ENCODE data around the gene C9orf85.

Gene C9orf85

DNA sequence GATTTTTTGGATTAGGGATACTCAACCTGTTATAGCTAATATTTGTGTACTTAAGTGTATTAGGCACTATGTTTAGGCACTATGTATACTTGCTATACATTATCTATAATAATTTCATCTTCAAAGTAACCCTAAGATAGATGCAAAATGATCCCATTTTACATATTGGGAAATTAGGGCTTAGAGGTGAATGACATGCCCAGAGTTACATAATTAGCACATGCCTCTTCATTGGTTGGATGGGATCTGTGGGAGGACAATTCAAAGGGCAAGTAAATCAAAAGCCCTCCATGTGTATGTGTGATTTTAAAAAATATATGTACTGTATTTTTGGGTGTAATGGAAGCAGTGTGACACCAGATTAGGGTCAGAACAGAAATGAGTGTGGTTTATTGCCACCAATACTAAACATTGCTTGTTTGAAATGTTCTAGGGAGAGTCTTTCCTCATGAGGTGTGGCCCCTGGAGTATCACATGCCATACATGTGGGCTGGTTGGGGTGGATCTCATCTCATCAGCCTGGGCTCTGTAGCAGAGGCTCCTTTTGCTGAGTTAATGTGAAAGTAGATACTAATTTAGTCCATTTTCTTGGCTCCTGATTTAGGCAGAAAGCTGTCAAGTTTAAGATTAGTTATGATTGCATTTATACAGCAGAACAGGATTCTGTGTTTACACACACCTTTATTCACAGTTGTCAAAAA, 5.5 kb downstream of the C9orf85 start:
- no peaks in the 10 kb centered on the region for H3K9me3 ChIP-seq
- TF ChIP-seq, protein P1, sequence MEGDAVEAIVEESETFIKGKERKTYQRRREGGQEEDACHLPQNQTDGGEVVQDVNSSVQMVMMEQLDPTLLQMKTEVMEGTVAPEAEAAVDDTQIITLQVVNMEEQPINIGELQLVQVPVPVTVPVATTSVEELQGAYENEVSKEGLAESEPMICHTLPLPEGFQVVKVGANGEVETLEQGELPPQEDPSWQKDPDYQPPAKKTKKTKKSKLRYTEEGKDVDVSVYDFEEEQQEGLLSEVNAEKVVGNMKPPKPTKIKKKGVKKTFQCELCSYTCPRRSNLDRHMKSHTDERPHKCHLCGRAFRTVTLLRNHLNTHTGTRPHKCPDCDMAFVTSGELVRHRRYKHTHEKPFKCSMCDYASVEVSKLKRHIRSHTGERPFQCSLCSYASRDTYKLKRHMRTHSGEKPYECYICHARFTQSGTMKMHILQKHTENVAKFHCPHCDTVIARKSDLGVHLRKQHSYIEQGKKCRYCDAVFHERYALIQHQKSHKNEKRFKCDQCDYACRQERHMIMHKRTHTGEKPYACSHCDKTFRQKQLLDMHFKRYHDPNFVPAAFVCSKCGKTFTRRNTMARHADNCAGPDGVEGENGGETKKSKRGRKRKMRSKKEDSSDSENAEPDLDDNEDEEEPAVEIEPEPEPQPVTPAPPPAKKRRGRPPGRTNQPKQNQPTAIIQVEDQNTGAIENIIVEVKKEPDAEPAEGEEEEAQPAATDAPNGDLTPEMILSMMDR (IDR thresholded peaks at IDR 0.05), result no peak

DNA sequence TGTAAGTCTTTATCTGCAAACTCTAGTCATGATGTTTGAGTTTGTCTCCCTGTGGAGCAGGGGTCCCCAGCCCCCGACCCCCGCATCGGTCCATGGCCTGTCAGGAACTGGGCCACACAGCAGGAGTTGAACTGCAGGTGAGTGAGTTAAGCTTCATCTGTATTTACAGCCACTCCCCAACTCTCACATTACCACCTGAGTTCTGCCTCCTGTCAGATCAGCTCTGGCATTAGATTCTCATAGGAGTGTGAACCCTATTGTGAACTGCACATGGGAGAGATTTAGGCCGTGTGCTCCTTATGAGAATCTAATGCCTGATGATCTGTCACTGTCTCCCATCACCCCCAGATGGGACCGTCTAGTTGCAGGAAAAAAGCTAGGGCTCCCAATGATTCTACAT, 7.0 kb downstream of the C9orf85 start:
- peaks cover 4% of the 10 kb centered on the region for H3K36me3 ChIP-seq
- H3K27me3 ChIP-seq, result no peaks in the 10 kb centered on the region
- H3K9me3 ChIP-seq, result no peaks in the 10 kb centered on the region
- H3K27ac ChIP-seq, result no peak overlapping the region
- TF ChIP-seq, protein P1 (IDR thresholded peaks at IDR 0.05), result no peak
- H3K4me1 ChIP-seq (ENCODE audit: control insufficient read depth in 1 of 2, insufficient read depth in 1 of 2, low read depth in 1 of 2, low read length in 1 of 2), result no peaks in the 10 kb centered on the region
- H3K4me3 ChIP-seq (ENCODE audit: low read depth in 1 of 2, low read length in 1 of 2), result no peak overlapping the region

More for the DNA sequence above, 5.5 kb downstream of the C9orf85 start:
- H3K27me3 ChIP-seq, result no peaks in the 10 kb centered on the region
- H3K4me1 ChIP-seq (ENCODE audit: control insufficient read depth in 1 of 2, insufficient read depth in 1 of 2, low read depth in 1 of 2, low read length in 1 of 2), result peaks cover 3 to 5% of the 10 kb centered on the region in 2 experiments
- H3K36me3 ChIP-seq, result peaks cover 4% of the 10 kb centered on the region
- H3K27ac ChIP-seq, result no peak overlapping the region
- no peak overlapping the region for H3K4me3 ChIP-seq (ENCODE audit: low read depth in 1 of 2, low read length in 1 of 2)

DNA sequence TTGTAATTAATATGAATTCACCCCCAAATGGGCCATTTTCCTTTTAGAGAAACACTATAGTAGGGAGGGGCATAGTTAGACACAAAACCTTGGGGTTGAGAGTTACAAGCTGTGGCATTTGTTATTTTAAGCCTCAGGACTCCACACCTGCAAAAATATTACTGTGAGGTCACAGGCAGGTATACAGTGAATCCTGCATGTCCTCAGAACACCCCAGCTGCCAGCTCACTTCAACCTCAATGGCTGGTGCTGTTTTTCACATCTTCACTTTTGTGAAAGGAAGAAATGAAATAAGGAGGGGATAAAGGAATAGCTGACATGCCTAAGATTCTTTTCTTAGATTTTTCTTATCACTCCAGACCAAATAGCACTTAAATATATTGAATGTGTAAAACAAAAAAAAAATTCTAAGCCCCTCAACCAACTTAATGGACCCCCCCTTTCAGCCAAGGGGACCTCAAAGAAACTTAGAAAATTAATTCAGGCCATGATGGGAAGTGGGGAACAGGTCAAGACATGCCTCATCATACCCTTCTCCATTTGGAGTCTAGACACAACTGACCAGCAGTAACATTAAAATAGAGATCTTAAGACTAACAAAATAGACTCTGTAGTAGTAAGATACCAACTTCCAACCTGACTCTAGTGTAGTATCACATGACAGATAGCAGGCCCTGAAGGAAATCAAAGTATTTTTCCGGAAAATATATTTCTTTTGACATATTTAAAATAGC, 9.2 kb downstream of the C9orf85 start:
- Histone ChIP-seq H3K27me3 (no peaks in the 10 kb centered on the region), H3K4me3 (ENCODE audit: low read depth in 1 of 2, low read length in 1 of 2) (no peak overlapping the region), H3K9me3 (no peaks in the 10 kb centered on the region), H3K4me1 (ENCODE audit: control insufficient read depth in 1 of 2, insufficient read depth in 1 of 2, low read depth in 1 of 2, low read length in 1 of 2) (no peaks in the 10 kb centered on the region), H3K27ac (no peak overlapping the region), H3K36me3 (peaks cover 4% of the 10 kb centered on the region)
- TF ChIP-seq, protein P1 (IDR thresholded peaks at IDR 0.05), result no peak

DNA sequence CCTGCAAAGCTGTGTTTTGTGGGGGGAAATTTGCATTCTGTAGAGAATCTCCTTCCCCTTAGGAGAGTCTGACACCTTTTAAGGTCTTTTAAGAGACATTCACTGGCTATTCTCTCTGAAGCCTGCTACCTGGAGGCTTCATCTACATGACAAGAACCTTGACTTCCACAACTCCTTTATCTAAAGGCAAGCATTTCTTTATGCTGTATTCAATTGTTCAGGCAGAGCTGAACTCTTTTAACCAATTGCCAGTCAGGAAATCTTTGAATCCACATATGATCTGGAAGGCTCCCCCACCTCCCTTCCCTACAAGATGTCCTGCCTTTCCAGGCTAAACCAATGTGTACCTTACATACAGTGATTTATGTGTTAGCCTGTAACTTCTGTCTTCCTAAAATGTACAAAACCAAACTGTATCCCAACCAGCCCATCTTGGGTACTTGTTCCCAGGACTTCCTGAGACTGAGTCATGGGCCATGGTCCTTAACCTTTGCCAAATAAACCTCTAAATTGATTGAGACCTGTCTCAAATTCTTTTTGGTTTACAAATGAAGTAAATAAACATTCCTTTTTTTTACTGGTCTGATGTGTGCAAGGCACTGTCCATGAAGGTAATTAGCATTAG, 9.9 kb downstream of the C9orf85 start:
- no peaks in the 10 kb centered on the region for H3K27me3 ChIP-seq
- H3K4me3 ChIP-seq (ENCODE audit: low read depth in 1 of 2, low read length in 1 of 2), result no peak overlapping the region
- TF ChIP-seq, protein P1 (IDR thresholded peaks at IDR 0.05), result no peak
- no peaks in the 10 kb centered on the region for H3K4me1 ChIP-seq (ENCODE audit: control insufficient read depth in 1 of 2, insufficient read depth in 1 of 2, low read depth in 1 of 2, low read length in 1 of 2)
- no peaks in the 10 kb centered on the region for H3K9me3 ChIP-seq
- no peak overlapping the region for H3K27ac ChIP-seq
- peaks cover 4% of the 10 kb centered on the region for H3K36me3 ChIP-seq

DNA sequence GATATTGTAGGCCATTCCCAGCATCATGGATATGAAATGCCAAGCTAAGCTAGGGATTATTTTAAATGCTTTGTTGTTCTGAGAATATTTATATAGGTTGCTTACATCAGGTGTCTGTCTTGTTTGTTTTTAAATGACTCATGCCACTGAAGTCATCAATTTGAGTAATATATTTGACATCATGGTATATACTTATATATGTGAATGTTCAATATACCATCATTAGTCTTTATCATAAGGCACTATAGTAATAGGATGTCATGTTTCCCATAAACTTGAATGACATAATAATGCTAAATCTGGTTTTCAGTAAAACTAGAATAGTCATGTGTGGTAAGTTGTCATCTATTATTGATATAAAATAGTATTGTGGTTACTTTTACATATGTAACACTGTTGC, 13.1 kb downstream of the C9orf85 start:
- no peaks in the 10 kb centered on the region for H3K9me3 ChIP-seq
- no peak overlapping the region for H3K27ac ChIP-seq
- H3K27me3 ChIP-seq, result no peaks in the 10 kb centered on the region
- no peaks in the 10 kb centered on the region for H3K36me3 ChIP-seq
- H3K4me3 ChIP-seq (ENCODE audit: low read depth in 1 of 2, low read length in 1 of 2), result no peak overlapping the region
- H3K4me1 ChIP-seq (ENCODE audit: control insufficient read depth in 1 of 2, insufficient read depth in 1 of 2, low read depth in 1 of 2, low read length in 1 of 2), result no peaks in the 10 kb centered on the region
- TF ChIP-seq, protein P1 (IDR thresholded peaks at IDR 0.05), result no peak
